Neural progenitor cell (in vitro differentiated cells): Measurements from ENCODE around the gene SERINC3.

Experiments
- CTCF ChIP-seq: fragments of 200-600 bp; sonication (generic); IDR thresholded peaks from 2 replicates; pipeline ENCODE4 v1.5.1; 2017; ENCODE audit warnings: antibody characterized with exemption, mild to moderate bottlenecking
- EZH2 ChIP-seq: fragments of 200-600 bp; sonication (generic); IDR thresholded peaks from 2 replicates; pipeline ENCODE4 v1.6.1; 2017; ENCODE audit warnings: antibody characterized with exemption, mild to moderate bottlenecking, moderate library complexity
- EZH2phosphoT487 ChIP-seq: fragments of 200-600 bp; sonication (generic); IDR thresholded peaks from 2 replicates; pipeline ENCODE4 v1.6.1; 2017; ENCODE audit warnings: antibody characterized with exemption

GRCh38 chr20:44528309-44528708 lies 6.4 kb upstream of the SERINC3 start:
- TF ChIP-seq CTCF (no peak), EZH2 (no peak), EZH2phosphoT487 (no peak)
